ENCODE results near the gene C9orf78. TPM values are rescaled to one million over a fixed set of nuclear protein-coding genes. Genes with fewer than 3 reads are reported as not detected.

The C9orf78 gene
- total RNA-seq, 1 experiment from 2014 or later = 36.4 TPM

DNA sequence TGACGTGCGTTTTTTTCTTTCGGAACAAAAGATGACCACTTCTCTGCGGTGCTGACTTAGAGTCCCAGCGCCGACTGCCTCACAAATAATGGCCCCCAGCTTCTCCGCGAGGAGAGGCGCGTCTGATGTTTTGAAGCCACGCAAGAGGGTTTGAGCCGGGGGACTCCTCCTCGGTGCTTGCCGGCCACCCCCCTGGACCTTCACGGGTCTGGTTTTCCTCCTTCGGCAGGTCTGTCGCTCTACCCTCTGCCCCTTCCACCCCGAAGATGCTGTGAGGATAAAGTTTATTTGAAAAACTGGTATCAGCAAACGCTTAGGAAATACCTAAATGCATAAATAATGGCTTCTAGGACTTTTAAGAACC is 767 bp upstream of the C9orf78 start:
- no peak for DNase-seq (ENCODE audit: low spot score)
- H3K36me3 Mint-ChIP-seq = peaks cover 16% of the 10 kb centered on the region
- ChIA-PET CTCF (interaction anchor here (0.6 kb wide), 1 partner anchor 28 kb away, joined by 3 read pairs; no protein-coding TSS in a partner anchor), POLR2A (interaction anchor here (1.5 kb wide), 1 partner anchor 12 kb away, joined by 3 read pairs; the partner anchor contains the start of gene TOR1A)
- H3K27me3 Mint-ChIP-seq (ENCODE audit: low read depth) = no peaks in the 10 kb centered on the region
- TF ChIP-seq ZNF219 (CRISPR knock-in tag; IDR thresholded peaks at IDR 0.05; ENCODE audit: borderline replicate concordance) (no peak), SOX15 (CRISPR knock-in tag; IDR thresholded peaks at IDR 0.05) (no peak), OVOL2 (CRISPR knock-in tag; IDR thresholded peaks at IDR 0.05; ENCODE audit: borderline replicate concordance) (no peak), ZNF416 (CRISPR knock-in tag; IDR thresholded peaks at IDR 0.05) (no peak), FOXP1 (CRISPR knock-in tag; IDR thresholded peaks at IDR 0.05; ENCODE audit: borderline replicate concordance) (no peak), JAZF1 (CRISPR knock-in tag; IDR thresholded peaks at IDR 0.05) (no peak), RORB (CRISPR knock-in tag; IDR thresholded peaks at IDR 0.05) (no peak), ATF1 (CRISPR knock-in tag; IDR thresholded peaks at IDR 0.05) (no peak), ELF4 (CRISPR knock-in tag; IDR thresholded peaks at IDR 0.05; ENCODE audit: low read depth) (no peak), ZNF121 (CRISPR knock-in tag; IDR thresholded peaks at IDR 0.05) (no peak), CREB1 (CRISPR knock-in tag; IDR thresholded peaks at IDR 0.05) (no peak), TEAD4 (CRISPR knock-in tag; IDR thresholded peaks at IDR 0.05) (no peak), ZNF396 (CRISPR knock-in tag; IDR thresholded peaks at IDR 0.05; ENCODE audit: borderline replicate concordance) (no peak)
- TF ChIP-seq, protein P1, sequence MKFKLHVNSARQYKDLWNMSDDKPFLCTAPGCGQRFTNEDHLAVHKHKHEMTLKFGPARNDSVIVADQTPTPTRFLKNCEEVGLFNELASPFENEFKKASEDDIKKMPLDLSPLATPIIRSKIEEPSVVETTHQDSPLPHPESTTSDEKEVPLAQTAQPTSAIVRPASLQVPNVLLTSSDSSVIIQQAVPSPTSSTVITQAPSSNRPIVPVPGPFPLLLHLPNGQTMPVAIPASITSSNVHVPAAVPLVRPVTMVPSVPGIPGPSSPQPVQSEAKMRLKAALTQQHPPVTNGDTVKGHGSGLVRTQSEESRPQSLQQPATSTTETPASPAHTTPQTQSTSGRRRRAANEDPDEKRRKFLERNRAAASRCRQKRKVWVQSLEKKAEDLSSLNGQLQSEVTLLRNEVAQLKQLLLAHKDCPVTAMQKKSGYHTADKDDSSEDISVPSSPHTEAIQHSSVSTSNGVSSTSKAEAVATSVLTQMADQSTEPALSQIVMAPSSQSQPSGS (CRISPR knock-in tag; IDR thresholded peaks at IDR 0.05; ENCODE audit: borderline replicate concordance, low read depth) = no peak
- TF ChIP-seq, protein P2, sequence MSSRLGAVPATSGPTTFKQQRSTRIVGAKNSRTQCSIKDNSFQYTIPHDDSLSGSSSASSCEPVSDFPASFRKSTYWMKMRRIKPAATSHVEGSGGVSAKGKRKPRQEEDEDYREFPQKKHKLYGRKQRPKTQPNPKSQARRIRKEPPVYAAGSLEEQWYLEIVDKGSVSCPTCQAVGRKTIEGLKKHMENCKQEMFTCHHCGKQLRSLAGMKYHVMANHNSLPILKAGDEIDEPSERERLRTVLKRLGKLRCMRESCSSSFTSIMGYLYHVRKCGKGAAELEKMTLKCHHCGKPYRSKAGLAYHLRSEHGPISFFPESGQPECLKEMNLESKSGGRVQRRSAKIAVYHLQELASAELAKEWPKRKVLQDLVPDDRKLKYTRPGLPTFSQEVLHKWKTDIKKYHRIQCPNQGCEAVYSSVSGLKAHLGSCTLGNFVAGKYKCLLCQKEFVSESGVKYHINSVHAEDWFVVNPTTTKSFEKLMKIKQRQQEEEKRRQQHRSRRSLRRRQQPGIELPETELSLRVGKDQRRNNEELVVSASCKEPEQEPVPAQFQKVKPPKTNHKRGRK (CRISPR knock-in tag; IDR thresholded peaks at IDR 0.05; ENCODE audit: borderline replicate concordance) = no peak
- TF ChIP-seq, protein P3, sequence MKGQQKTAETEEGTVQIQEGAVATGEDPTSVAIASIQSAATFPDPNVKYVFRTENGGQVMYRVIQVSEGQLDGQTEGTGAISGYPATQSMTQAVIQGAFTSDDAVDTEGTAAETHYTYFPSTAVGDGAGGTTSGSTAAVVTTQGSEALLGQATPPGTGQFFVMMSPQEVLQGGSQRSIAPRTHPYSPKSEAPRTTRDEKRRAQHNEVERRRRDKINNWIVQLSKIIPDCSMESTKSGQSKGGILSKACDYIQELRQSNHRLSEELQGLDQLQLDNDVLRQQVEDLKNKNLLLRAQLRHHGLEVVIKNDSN (CRISPR knock-in tag; IDR thresholded peaks at IDR 0.05) = no peak
- TF ChIP-seq, protein P4, sequence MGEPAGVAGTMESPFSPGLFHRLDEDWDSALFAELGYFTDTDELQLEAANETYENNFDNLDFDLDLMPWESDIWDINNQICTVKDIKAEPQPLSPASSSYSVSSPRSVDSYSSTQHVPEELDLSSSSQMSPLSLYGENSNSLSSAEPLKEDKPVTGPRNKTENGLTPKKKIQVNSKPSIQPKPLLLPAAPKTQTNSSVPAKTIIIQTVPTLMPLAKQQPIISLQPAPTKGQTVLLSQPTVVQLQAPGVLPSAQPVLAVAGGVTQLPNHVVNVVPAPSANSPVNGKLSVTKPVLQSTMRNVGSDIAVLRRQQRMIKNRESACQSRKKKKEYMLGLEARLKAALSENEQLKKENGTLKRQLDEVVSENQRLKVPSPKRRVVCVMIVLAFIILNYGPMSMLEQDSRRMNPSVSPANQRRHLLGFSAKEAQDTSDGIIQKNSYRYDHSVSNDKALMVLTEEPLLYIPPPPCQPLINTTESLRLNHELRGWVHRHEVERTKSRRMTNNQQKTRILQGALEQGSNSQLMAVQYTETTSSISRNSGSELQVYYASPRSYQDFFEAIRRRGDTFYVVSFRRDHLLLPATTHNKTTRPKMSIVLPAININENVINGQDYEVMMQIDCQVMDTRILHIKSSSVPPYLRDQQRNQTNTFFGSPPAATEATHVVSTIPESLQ (CRISPR knock-in tag; IDR thresholded peaks at IDR 0.05) = no peak
- TF ChIP-seq, protein P5, sequence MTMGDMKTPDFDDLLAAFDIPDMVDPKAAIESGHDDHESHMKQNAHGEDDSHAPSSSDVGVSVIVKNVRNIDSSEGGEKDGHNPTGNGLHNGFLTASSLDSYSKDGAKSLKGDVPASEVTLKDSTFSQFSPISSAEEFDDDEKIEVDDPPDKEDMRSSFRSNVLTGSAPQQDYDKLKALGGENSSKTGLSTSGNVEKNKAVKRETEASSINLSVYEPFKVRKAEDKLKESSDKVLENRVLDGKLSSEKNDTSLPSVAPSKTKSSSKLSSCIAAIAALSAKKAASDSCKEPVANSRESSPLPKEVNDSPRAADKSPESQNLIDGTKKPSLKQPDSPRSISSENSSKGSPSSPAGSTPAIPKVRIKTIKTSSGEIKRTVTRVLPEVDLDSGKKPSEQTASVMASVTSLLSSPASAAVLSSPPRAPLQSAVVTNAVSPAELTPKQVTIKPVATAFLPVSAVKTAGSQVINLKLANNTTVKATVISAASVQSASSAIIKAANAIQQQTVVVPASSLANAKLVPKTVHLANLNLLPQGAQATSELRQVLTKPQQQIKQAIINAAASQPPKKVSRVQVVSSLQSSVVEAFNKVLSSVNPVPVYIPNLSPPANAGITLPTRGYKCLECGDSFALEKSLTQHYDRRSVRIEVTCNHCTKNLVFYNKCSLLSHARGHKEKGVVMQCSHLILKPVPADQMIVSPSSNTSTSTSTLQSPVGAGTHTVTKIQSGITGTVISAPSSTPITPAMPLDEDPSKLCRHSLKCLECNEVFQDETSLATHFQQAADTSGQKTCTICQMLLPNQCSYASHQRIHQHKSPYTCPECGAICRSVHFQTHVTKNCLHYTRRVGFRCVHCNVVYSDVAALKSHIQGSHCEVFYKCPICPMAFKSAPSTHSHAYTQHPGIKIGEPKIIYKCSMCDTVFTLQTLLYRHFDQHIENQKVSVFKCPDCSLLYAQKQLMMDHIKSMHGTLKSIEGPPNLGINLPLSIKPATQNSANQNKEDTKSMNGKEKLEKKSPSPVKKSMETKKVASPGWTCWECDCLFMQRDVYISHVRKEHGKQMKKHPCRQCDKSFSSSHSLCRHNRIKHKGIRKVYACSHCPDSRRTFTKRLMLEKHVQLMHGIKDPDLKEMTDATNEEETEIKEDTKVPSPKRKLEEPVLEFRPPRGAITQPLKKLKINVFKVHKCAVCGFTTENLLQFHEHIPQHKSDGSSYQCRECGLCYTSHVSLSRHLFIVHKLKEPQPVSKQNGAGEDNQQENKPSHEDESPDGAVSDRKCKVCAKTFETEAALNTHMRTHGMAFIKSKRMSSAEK (CRISPR knock-in tag; IDR thresholded peaks at IDR 0.05; ENCODE audit: borderline replicate concordance) = no peak
- TF ChIP-seq, protein P6, sequence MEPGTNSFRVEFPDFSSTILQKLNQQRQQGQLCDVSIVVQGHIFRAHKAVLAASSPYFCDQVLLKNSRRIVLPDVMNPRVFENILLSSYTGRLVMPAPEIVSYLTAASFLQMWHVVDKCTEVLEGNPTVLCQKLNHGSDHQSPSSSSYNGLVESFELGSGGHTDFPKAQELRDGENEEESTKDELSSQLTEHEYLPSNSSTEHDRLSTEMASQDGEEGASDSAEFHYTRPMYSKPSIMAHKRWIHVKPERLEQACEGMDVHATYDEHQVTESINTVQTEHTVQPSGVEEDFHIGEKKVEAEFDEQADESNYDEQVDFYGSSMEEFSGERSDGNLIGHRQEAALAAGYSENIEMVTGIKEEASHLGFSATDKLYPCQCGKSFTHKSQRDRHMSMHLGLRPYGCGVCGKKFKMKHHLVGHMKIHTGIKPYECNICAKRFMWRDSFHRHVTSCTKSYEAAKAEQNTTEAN (CRISPR knock-in tag; IDR thresholded peaks at IDR 0.05) = no peak
- TF ChIP-seq, protein P7, sequence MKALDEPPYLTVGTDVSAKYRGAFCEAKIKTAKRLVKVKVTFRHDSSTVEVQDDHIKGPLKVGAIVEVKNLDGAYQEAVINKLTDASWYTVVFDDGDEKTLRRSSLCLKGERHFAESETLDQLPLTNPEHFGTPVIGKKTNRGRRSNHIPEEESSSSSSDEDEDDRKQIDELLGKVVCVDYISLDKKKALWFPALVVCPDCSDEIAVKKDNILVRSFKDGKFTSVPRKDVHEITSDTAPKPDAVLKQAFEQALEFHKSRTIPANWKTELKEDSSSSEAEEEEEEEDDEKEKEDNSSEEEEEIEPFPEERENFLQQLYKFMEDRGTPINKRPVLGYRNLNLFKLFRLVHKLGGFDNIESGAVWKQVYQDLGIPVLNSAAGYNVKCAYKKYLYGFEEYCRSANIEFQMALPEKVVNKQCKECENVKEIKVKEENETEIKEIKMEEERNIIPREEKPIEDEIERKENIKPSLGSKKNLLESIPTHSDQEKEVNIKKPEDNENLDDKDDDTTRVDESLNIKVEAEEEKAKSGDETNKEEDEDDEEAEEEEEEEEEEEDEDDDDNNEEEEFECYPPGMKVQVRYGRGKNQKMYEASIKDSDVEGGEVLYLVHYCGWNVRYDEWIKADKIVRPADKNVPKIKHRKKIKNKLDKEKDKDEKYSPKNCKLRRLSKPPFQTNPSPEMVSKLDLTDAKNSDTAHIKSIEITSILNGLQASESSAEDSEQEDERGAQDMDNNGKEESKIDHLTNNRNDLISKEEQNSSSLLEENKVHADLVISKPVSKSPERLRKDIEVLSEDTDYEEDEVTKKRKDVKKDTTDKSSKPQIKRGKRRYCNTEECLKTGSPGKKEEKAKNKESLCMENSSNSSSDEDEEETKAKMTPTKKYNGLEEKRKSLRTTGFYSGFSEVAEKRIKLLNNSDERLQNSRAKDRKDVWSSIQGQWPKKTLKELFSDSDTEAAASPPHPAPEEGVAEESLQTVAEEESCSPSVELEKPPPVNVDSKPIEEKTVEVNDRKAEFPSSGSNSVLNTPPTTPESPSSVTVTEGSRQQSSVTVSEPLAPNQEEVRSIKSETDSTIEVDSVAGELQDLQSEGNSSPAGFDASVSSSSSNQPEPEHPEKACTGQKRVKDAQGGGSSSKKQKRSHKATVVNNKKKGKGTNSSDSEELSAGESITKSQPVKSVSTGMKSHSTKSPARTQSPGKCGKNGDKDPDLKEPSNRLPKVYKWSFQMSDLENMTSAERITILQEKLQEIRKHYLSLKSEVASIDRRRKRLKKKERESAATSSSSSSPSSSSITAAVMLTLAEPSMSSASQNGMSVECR (CRISPR knock-in tag; IDR thresholded peaks at IDR 0.05; ENCODE audit: borderline replicate concordance) = no peak; the same call in 1 of the 2 replicates
- ATAC-seq = no peak
- H3K4me3 Mint-ChIP-seq = peak overlapping the region; percentile 92
- peaks cover 60% of the 10 kb centered on the region for H3K4me1 Mint-ChIP-seq
- peak overlapping the region; percentile 84 for H3K27ac Mint-ChIP-seq
- no peaks in the 10 kb centered on the region for H3K9me3 Mint-ChIP-seq
